Brain microvascular endothelial cell (primary cell): Measurements from ENCODE around the gene KLHL41.
"Not testable (repeated sequence)": the region's sequence is repeated elsewhere in the genome, so short reads cannot be mapped to it uniquely, and the experiment has no call there.

Experiments
- DNase-seq: peaks from one replicate; pipeline ENCODE4 v3.0.0-alpha.2; 2020
- H3K27ac ChIP-seq: fragments of 250-450 bp; sonication (Bioruptor Pico); 2 replicates; pipeline ENCODE4 v1.5.1; 2020; ENCODE audit warnings: mild to moderate bottlenecking, moderate library complexity
- H3K27me3 ChIP-seq: fragments of 250-450 bp; sonication (Bioruptor Pico); replicated peaks from 2 replicates; pipeline ENCODE4 v1.5.1; 2020; ENCODE audit warnings: mild to moderate bottlenecking
- H3K36me3 ChIP-seq: fragments of 250-450 bp; sonication (Bioruptor Pico); replicated peaks from 2 replicates; pipeline ENCODE4 v1.5.1; 2020; ENCODE audit warnings: mild to moderate bottlenecking
- H3K4me3 ChIP-seq: 2 replicates; pipeline ENCODE4 v1.5.1; 2011; ENCODE audit warnings: low read depth, mild to moderate bottlenecking, control low read depth, low read length, moderate library complexity
- in situ Hi-C: cut with HindIII; loops from 2 replicates; pipeline ENCODE4 v1.10.0; 2017; ENCODE audit warnings: low sequenced_read_pairs, low pct_ligation_motif_present
- TF ChIP-seq, protein P1 (sequence below): IDR thresholded peaks from 2 replicates; pipeline ENCODE4 v1.5.1; 2011; ENCODE audit warnings: low read depth, mild to moderate bottlenecking, moderate library complexity, low read length, control low read depth, inconsistent platforms; ENCODE audit errors: missing control alignments

The KLHL41 gene

DNA sequence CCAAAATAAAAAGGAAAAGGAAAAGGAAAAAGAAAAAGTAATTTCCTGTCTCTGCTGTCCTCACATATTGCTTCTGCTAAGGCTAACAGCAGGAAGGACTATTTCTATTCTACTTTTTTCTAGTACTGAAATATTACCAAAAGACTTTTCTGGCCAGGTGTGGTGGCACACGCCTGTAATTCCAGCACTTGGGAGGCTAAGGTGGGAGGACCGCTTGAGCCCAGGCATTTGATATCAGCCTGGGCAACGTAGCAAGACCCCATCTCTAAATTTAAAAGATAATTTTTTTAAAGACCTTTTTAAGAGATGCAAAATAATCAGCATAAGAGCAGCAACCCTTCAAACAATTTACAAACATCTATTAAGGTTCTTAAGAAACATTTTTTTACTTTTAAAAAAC, 32.9 kb downstream of the KLHL41 start:
- no peak for DNase-seq
- in situ Hi-C loops = no loop called here

DNA sequence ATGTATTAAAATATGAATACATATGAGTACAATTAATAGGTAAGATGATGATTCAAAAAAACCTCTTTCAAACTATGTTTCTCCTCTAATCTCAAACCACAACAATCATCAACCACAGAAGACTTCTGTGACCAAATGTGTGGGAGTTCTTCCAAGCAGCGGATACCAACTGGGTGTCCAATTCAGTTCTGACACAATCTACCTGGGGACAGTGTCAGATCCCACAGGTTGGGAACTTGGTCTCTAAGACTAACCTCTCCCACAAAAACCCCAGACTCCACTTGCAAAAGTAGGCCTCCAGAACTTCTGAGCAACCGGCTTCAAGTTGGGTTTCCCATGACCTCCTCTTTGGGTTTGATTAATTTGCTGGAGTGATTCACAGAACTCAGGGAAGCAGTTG, 37.3 kb downstream of the KLHL41 start:
- Histone ChIP-seq H3K27ac (no peak overlapping the region), H3K36me3 (no peaks in the 10 kb centered on the region), H3K4me3 (no peak overlapping the region), H3K27me3 (no peaks in the 10 kb centered on the region)
- in situ Hi-C loops = no loop called here
- TF ChIP-seq, protein P1, sequence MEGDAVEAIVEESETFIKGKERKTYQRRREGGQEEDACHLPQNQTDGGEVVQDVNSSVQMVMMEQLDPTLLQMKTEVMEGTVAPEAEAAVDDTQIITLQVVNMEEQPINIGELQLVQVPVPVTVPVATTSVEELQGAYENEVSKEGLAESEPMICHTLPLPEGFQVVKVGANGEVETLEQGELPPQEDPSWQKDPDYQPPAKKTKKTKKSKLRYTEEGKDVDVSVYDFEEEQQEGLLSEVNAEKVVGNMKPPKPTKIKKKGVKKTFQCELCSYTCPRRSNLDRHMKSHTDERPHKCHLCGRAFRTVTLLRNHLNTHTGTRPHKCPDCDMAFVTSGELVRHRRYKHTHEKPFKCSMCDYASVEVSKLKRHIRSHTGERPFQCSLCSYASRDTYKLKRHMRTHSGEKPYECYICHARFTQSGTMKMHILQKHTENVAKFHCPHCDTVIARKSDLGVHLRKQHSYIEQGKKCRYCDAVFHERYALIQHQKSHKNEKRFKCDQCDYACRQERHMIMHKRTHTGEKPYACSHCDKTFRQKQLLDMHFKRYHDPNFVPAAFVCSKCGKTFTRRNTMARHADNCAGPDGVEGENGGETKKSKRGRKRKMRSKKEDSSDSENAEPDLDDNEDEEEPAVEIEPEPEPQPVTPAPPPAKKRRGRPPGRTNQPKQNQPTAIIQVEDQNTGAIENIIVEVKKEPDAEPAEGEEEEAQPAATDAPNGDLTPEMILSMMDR = no peak
- DNase-seq = no peak

More for the DNA sequence above, 32.9 kb downstream of the KLHL41 start:
- TF ChIP-seq, protein P1 = no peak
- H3K36me3 ChIP-seq = no peaks in the 10 kb centered on the region
- no peak overlapping the region for H3K4me3 ChIP-seq
- no peak overlapping the region for H3K27ac ChIP-seq
- no peaks in the 10 kb centered on the region for H3K27me3 ChIP-seq

DNA sequence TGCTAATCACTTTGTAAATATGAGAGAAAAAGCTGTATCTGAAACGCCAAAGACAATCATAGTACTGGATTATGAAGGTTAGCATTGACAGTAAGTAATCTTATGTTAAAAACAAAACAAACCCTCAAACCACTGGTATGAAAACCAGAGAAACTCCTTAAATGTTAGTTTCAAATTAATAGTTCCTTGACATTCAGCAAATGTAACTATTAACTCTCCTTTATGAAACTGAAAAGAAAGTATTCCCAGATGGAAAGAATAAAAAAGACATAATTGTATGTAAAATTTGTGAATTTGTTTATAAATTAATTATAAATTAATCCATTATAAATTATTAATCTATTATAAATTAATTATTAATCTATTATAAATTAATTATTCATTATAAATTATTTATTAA, 51.9 kb downstream of the KLHL41 start:
- no peak overlapping the region for H3K27ac ChIP-seq

DNA sequence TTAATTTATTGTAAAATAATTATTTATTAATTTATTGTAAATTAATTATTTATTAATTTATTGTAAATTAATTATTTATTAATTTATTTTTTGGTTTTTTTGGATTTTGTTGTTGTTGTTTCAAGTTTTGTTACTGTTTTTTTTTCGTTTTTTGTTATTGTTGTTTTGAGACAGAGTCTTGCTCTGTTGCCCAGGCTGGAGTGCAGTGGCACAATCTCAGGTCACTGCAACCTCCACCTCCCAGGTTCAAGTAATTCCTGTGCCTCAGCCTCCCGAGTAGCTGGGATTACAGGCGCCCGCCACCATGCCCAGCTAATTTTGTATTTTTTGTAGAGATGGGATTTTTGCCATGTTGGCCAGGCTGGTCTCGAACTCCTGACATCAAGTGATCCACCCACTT, 52.6 kb downstream of the KLHL41 start:
- H3K4me3 ChIP-seq, DNase-seq, H3K27ac ChIP-seq, H3K36me3 ChIP-seq, H3K27me3 ChIP-seq, in situ Hi-C loops: not testable (repeated sequence)

More for the DNA sequence above, 51.9 kb downstream of the KLHL41 start:
- no peak overlapping the region for H3K4me3 ChIP-seq
- in situ Hi-C loops = no loop called here
- peaks cover 2% of the 10 kb centered on the region for H3K36me3 ChIP-seq
- H3K27me3 ChIP-seq = no peaks in the 10 kb centered on the region
- DNase-seq = no peak
- TF ChIP-seq, protein P1 = no peak

DNA sequence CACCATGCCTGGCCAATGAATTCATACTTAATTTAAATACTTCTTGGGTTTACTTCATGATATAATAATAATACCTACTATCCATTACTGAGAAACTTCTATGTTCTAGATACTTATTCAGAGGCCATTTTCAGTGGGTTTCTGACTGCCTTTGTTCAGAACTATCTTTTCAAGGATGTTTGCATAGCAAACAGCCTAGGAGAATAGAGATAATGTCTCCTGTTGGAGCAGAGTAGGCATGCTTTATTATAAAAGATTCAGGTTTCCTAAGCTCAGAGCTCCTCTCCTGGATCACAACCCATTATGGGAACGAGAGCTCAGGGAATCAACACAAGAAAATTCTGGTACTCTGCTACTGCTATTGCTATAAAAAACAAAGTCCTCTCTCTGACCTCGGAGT, 53.0 kb downstream of the KLHL41 start:
- Histone ChIP-seq H3K4me3 (no peak overlapping the region), H3K27me3 (no peaks in the 10 kb centered on the region), H3K27ac (no peak overlapping the region), H3K36me3 (peaks cover 2% of the 10 kb centered on the region)
- in situ Hi-C loops = no loop called here
- TF ChIP-seq, protein P1 = no peak
- DNase-seq = no peak

DNA sequence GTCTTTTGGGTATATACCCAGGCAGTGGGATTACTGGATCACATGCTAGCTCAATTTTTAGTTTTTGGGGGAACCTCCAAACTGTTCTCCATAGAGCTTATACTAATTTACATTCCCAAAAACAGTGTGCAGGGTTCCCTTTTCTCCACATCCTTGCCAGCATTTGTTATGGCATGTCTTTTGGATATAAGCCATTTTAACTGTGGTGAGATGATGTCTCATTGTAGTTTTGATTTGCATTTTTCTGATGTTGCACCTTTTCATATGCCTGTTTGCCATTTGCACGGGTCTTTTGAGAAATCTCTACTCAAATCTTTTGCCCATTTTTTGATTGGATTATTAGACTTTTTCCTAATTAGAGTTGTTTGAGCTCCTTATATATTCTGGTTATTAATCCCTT, 56.2 kb downstream of the KLHL41 start:
- Histone ChIP-seq H3K36me3 (no peaks in the 10 kb centered on the region), H3K27me3 (no peaks in the 10 kb centered on the region), H3K27ac (no peak overlapping the region), H3K4me3 (no peak overlapping the region)
- in situ Hi-C loops = no loop called here
- no peak for DNase-seq
- TF ChIP-seq, protein P1 = no peak
